Measurements from ENCODE around the gene MRPL21. TPM values are rescaled to one million over a fixed set of nuclear protein-coding genes. Genes with fewer than 3 reads are reported as not detected.

Gene MRPL21
- total RNA-seq, 1 donor from 2014 or later = 121 TPM

DNA sequence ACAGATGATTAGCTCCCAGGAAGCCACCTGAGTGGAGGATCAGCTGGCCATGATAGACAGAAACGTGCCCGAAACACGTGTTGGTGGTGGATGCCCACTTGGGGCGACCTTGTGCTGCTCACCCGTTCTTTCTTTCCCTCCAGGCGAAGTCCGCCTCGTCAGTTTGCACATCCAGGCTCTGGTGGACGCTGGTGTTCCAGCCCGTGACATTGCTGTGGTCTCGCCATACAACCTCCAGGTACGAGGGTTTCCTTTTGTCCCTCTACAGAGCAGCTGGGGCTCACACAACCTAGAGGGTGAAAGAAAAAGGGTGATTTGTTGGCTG, 30.7 kb upstream of the MRPL21 start:
- TF ChIP-seq, protein P1, sequence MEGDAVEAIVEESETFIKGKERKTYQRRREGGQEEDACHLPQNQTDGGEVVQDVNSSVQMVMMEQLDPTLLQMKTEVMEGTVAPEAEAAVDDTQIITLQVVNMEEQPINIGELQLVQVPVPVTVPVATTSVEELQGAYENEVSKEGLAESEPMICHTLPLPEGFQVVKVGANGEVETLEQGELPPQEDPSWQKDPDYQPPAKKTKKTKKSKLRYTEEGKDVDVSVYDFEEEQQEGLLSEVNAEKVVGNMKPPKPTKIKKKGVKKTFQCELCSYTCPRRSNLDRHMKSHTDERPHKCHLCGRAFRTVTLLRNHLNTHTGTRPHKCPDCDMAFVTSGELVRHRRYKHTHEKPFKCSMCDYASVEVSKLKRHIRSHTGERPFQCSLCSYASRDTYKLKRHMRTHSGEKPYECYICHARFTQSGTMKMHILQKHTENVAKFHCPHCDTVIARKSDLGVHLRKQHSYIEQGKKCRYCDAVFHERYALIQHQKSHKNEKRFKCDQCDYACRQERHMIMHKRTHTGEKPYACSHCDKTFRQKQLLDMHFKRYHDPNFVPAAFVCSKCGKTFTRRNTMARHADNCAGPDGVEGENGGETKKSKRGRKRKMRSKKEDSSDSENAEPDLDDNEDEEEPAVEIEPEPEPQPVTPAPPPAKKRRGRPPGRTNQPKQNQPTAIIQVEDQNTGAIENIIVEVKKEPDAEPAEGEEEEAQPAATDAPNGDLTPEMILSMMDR (IDR thresholded peaks at IDR 0.05; ENCODE audit: borderline replicate concordance) = no peak
- DNase-seq = no peak
- intact Hi-C loops (cut with micrococcal nuclease) = no loop called here
- H3K36me3 ChIP-seq = peaks cover 86% of the 10 kb centered on the region
- no peaks in the 10 kb centered on the region for H3K9me3 ChIP-seq (replicated peaks)
- H3K4me1 ChIP-seq = peaks cover 3% of the 10 kb centered on the region
- H3K4me3 ChIP-seq = no peak overlapping the region
- no peaks in the 10 kb centered on the region for H3K27me3 ChIP-seq (ENCODE audit: low read depth)
- no peak overlapping the region for H3K27ac ChIP-seq (replicated peaks)

GRCh38 chr11:68933605-68934320, 30.1 kb upstream of the MRPL21 start:
- intact Hi-C loops (cut with micrococcal nuclease) = no loop called here
- H3K27ac ChIP-seq (replicated peaks) = no peak overlapping the region

DNA sequence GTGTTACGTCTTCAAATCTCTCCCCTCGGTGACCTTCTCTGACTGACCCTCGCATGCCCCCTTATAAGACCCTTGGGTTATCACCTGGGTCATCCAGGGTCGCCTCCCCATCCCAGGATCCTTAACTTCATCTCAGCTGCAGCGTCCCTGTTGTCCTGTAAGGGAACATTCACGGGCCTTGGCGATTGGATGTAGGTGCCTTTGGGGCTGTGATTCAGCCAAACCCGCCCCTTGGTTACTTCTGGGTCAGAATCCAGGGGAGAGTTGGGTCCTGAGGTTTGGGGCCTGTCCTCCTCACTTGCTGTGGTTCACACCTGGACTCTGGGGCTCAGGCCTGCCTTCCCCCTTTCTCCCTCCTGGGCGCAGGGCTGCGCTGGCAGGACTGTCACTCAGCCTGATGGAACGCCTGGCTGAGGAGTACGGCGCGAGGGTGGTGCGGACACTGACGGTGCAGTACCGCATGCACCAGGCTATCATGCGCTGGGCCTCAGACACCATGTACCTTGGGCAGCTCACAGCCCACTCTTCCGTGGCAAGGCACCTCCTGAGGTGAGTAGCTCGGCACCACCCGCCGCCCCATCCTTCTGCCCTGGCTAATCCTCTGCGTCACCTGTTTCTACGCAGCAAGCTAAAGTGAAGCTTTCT, 29.4 kb upstream of the MRPL21 start:
- DNase-seq = no peak
- Histone ChIP-seq H3K27me3 (ENCODE audit: low read depth) (no peaks in the 10 kb centered on the region), H3K9me3 (replicated peaks) (no peaks in the 10 kb centered on the region), H3K4me1 (peaks cover 16% of the 10 kb centered on the region), H3K27ac (replicated peaks) (no peak overlapping the region), H3K36me3 (peaks cover 77% of the 10 kb centered on the region), H3K4me3 (no peak overlapping the region)
- TF ChIP-seq, protein P1 (IDR thresholded peaks at IDR 0.05; ENCODE audit: borderline replicate concordance) = no peak
- intact Hi-C loops (cut with micrococcal nuclease) = no loop called here

More at GRCh38 chr11:68933605-68934320, 30.1 kb upstream of the MRPL21 start:
- H3K9me3 ChIP-seq (replicated peaks) = no peaks in the 10 kb centered on the region
- TF ChIP-seq, protein P1 (IDR thresholded peaks at IDR 0.05; ENCODE audit: borderline replicate concordance) = no peak
- H3K36me3 ChIP-seq = peaks cover 84% of the 10 kb centered on the region
- DNase-seq = no peak
- H3K4me1 ChIP-seq = peaks cover 9% of the 10 kb centered on the region
- H3K27me3 ChIP-seq (ENCODE audit: low read depth) = no peaks in the 10 kb centered on the region
- H3K4me3 ChIP-seq = no peak overlapping the region

DNA sequence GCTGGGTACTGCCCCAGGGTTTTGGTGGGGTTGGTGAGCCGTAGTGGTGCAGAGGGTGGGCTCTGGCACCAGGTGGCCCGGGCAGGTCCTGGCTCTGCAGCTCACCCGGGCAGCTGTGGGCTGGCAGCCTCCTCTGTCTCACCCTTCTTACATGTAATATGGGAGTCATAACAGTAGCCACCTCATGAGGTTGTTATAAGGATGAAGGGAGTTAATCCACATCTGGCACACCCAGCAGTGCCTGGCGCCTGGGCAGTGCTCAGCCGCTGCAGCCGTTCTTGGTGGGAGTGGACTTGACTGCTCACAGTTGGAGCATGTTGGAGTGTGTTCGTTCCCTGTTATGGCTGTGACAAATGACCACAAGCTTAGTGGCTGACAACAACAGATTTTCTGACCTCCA, 28.7 kb upstream of the MRPL21 start:
- no peaks in the 10 kb centered on the region for H3K9me3 ChIP-seq (replicated peaks)
- H3K4me1 ChIP-seq = peaks cover 23% of the 10 kb centered on the region
- no peaks in the 10 kb centered on the region for H3K27me3 ChIP-seq (ENCODE audit: low read depth)
- no peak overlapping the region for H3K27ac ChIP-seq (replicated peaks)
- peaks cover 70% of the 10 kb centered on the region for H3K36me3 ChIP-seq
- intact Hi-C loops (cut with micrococcal nuclease) = no loop called here
- TF ChIP-seq, protein P1 (IDR thresholded peaks at IDR 0.05; ENCODE audit: borderline replicate concordance) = no peak
- no peak overlapping the region for H3K4me3 ChIP-seq
- DNase-seq = no peak

DNA sequence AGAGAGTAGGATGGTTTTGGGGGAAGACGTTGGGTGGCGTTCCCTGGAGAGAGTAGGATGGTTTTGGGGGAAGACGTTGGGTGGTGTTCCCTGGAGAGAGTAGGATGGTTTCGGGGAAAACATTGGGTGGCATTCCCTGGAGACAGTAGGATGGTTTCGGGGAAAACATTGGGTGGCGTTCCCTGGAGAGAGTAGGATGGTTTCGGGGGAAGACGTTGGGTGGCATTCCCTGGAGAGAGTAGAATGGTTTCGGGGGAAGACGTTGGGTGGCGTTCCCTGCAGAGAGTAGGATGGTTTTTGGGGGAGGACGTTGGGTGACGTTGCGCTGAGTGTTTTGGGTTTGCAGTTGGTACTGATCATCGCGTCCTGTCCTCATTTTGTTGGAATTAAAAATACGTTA, 28.3 kb upstream of the MRPL21 start:
- peaks cover under 1% of the 10 kb centered on the region for H3K9me3 ChIP-seq (replicated peaks)
- intact Hi-C loops (cut with micrococcal nuclease) = no loop called here

More for the DNA sequence above, 28.3 kb upstream of the MRPL21 start:
- TF ChIP-seq, protein P1 (IDR thresholded peaks at IDR 0.05; ENCODE audit: borderline replicate concordance) = no peak
- Histone ChIP-seq H3K36me3 (peaks cover 69% of the 10 kb centered on the region), H3K27me3 (ENCODE audit: low read depth) (no peaks in the 10 kb centered on the region), H3K4me1 (peaks cover 27% of the 10 kb centered on the region), H3K27ac (replicated peaks) (no peak overlapping the region), H3K4me3 (no peak overlapping the region)
- no peak for DNase-seq

Data from left ventricle myocardium inferior (tissue), 1 donor.